ENCODE results near the gene LBX1.

GRCh38 chr10:101233443-101233842, 4.2 kb upstream of the LBX1 start:
- TF ChIP-seq NFRKB (IDR thresholded peaks at IDR 0.05) (no peak), FOXM1 (IDR thresholded peaks at IDR 0.05; ENCODE audit: borderline replicate concordance) (no peak), HDGF (IDR thresholded peaks at IDR 0.05; ENCODE audit: borderline replicate concordance) (no peak), LEF1 (IDR thresholded peaks at IDR 0.05; ENCODE audit: borderline replicate concordance) (no peak), L3MBTL2 (conservative IDR thresholded peaks at IDR 0.05) (no peak), BHLHE40 (IDR thresholded peaks at IDR 0.05; ENCODE audit: borderline replicate concordance) (no peak), SP1 (IDR thresholded peaks at IDR 0.05) (no peak), SUZ12 (IDR thresholded peaks at IDR 0.05) (no peak), CTBP1 (IDR thresholded peaks at IDR 0.05; ENCODE audit: borderline replicate concordance) (no peak), FOXK2 (IDR thresholded peaks at IDR 0.05) (no peak), ZNF384 (IDR thresholded peaks at IDR 0.05) (no peak), FOXA1 (IDR thresholded peaks at IDR 0.05) (no peak)
